ENCODE results near the gene NPC1L1.

The NPC1L1 gene, protein sequence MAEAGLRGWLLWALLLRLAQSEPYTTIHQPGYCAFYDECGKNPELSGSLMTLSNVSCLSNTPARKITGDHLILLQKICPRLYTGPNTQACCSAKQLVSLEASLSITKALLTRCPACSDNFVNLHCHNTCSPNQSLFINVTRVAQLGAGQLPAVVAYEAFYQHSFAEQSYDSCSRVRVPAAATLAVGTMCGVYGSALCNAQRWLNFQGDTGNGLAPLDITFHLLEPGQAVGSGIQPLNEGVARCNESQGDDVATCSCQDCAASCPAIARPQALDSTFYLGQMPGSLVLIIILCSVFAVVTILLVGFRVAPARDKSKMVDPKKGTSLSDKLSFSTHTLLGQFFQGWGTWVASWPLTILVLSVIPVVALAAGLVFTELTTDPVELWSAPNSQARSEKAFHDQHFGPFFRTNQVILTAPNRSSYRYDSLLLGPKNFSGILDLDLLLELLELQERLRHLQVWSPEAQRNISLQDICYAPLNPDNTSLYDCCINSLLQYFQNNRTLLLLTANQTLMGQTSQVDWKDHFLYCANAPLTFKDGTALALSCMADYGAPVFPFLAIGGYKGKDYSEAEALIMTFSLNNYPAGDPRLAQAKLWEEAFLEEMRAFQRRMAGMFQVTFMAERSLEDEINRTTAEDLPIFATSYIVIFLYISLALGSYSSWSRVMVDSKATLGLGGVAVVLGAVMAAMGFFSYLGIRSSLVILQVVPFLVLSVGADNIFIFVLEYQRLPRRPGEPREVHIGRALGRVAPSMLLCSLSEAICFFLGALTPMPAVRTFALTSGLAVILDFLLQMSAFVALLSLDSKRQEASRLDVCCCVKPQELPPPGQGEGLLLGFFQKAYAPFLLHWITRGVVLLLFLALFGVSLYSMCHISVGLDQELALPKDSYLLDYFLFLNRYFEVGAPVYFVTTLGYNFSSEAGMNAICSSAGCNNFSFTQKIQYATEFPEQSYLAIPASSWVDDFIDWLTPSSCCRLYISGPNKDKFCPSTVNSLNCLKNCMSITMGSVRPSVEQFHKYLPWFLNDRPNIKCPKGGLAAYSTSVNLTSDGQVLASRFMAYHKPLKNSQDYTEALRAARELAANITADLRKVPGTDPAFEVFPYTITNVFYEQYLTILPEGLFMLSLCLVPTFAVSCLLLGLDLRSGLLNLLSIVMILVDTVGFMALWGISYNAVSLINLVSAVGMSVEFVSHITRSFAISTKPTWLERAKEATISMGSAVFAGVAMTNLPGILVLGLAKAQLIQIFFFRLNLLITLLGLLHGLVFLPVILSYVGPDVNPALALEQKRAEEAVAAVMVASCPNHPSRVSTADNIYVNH (N-terminal part only)

DNA sequence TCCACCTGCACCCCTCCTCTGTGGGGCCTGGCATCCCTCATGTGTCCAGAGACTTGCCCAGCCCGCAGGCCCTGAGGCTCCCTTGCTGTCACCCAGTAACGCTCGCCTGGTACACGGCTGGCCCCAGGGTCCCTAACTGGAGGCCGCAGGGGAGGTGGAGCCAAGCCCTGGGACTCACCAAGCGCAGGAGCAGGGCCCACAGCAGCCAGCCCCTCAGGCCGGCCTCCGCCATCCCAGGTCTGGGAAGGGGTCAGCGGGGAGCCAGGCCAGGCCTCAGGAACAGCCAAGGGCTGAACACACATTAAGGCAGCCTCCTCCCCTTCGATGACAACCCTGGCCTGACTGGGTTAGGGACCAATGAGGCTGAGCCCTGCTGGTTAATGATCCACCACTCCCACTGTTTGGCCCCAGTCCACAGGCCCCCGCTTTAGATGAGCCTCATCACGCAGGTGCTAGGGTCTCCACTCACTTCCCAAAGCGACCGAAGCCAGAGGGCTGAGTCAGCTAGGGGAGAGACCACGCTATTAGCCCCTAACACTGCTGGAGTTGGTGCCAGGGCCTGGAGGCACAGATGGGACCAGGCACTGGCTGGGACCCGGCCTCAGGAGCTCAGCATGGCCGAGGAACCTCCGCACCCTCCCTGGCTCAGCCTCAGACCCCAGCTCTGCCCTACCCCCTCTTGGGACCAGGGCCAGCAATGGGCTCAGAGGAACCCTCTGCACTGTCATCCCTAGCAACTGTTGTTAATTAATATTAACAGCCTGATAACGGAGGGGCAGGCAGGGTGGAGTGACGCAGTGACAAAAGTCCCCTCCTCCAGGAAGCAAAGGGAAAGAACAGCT, at the start of gene NPC1L1:
NPC1L1 (minus strand) TSS at position 303 of the 842 bp plus-strand sequence; CDS start at position 232, 71 bp downstream.
- DNase-seq: no peak

DNA sequence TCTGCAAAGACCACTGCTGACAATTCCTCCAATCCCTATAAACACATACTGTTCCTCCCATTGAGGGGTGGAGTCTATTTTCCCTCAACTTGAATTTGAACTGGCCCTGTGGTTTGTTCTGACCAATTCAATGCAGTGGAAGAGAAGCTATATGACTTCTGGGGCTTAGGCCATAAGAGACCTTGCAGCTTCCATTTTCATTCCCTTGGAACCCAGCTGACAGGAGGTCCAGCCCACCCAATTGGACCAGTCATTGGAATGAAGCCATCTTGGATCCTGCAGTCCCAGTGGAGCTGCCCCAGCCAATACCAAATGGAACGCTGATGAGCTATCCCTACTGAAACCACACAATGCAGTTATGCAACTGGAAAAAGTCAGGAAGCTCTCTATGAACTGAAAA, 49.8 kb upstream of the NPC1L1 start:
- DNase-seq: no peak

DNA sequence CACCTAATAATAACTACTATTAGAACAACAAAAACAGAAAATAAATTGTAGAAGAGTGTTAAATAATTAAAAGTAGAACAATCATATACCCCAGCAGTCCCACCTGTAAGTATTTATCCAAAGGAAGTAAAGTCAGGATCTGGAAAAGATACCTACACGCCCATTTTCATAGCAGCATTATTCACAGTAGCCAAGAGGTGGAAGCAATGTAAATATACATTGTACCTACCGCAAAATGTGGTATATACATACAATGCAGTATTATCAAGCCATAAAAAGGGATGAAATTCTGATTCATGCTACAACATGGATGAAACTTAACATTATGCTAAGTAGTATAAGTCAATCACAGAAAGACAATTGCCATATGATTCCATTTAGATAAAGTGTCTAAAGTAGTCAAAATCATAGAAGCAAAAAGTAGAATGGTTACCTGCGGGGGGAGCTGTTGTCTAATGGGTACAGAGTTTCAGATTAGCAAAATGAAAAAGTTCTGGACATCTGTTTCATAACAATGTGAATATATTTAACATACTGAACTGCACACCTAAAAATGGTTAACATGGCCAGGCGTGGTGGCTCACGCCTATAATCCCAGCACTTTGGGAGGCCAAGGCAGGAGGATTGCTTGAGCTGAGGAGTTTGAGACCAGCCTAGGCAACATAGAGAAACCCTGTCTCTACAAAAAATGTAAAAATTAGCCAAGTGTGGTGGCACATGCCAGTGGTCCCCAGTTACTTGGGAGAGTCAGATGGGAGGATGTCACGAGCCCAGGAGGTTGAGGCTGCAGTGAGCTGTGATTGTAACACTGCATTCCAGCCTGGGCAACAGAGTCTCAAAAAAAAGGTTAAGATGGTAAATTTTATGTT, 46.9 kb upstream of the NPC1L1 start:
- DNase-seq: no peak

DNA sequence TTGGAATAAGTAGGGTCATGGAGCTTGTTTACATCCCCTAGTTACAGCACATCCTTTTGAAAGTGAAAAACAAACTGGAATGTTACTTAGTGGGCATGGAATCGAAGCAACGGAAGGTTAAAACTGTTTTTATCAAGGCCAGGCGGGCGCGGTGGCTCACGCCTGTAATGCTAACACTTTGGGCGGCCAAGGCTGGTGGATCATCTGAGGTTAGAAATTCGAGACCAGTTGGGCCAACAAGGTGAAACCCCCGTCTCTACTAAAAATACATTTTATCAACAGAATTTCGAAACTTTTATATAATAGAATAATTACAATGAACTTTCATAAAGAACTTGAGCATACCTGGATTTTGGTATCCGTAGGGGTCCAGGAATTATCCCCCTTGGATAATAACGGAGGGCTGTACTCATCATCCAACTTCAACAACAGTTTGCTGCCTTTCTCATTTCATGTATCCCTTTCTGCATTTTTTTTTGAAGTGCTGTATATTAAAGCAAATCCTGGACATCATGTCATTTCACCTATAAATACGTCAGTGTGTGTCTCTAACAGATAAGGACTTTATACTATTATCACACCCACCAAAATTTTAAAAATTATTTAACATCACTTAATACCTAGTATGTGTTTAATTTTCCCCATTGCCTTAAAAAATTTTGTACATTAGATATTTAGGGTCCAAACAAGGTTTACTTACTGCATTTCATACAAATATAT, 42.2 kb upstream of the NPC1L1 start:
- no peak for DNase-seq

DNA sequence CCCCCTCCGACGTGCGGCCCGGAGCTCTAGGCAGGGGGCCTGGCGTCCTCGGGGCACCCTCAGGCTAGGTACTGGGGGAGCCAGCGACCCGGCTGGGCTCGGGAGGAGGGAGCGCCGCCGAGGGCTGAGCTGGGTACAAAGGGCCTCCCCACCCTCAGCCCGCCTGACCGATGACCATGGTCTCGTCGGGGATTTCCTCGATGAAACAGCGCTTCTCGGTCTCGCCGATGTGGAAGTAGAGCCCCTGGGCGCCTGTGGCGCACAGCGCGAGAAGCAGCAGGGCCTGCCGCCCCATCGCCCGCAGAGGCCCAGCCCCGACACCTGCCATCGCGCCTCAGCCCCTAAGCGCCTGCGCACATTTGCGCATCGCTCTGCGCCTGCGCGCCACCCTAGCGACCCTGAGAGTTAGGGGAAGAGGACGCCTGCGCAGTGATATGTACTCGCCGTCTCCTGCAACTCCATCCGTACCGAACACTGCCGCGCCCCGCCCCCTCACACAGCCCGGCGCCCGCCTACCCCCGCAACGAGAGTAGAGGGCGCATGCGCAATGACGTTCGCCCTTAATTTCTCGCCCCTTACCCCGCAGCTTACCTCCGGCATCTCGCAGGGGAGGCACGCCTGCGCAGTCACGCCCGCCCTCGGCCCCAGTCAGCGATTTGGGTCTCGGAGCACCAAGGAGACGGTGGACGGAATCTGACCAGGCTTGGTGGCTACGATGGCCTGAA, 40.9 kb upstream of the NPC1L1 start, which contains the start of gene TMED4:
TMED4 (minus strand) TSS at position 353 of the 725 bp plus-strand sequence; CDS start at position 328, 25 bp downstream.
- peak; percentile 100 for DNase-seq

DNA sequence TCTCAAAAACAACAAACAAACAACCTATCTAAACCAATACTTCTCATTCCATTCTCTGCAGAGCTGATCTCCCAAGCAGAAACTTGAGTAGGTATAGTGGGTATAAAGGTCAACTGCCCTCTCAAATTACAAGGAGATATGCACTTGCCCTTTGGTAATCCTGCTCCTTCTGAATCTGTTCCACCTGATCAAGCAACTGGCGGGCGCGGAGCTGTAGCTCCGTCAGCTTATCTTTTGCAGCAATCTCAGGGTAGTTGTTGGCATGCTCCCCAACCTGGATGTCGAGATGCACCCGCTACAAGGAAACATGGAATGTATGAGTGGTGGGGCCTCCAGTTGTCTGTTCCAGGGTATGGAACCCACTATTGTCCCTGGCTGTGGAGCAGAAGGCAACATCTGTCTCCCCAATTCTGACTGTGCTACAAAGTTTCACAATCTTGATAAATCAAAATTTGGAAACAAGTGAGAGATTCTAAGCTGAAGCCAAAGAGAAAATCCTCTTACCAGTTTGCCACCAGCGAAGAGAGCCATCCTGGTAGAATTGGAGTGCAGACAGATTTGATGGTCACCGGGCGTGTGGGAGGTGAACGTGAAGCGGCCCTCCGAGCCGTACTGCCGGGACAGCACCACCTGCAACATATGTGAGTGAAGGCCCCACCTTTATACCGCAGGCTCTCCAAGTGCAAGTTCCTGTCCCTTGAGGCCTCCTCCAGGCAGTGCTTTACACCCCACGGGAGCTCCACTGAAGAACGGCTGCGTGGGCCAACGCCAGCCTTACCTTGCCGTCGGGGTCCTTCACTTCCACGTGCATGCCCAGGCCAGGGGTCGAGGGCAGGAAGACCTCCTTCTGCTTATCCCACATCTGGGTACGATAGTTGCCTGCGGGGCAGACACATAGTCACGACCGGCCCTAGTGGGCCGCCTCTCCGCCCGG, 40.1 kb upstream of the NPC1L1 start:
- DNase-seq: peak; percentile 75

DNA sequence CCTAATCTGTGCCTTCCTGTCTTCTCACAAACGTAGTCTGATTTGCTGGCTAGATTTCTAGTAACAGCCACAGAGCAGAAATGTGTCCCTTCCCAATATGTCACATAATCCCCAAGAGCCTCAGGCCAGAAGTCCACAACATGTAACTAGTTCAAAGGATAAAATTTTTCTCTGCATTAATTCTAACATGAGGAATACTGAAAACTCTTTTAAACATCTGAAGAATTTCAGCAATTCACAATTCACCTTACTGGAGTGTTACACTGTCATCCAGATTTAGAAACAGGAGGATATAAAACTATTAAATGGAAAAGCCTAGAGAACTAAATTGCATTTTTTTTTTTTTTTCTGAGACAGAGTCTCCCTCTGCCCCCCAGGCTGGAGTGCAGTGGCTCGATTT, 35.1 kb upstream of the NPC1L1 start:
- no peak for DNase-seq

DNA sequence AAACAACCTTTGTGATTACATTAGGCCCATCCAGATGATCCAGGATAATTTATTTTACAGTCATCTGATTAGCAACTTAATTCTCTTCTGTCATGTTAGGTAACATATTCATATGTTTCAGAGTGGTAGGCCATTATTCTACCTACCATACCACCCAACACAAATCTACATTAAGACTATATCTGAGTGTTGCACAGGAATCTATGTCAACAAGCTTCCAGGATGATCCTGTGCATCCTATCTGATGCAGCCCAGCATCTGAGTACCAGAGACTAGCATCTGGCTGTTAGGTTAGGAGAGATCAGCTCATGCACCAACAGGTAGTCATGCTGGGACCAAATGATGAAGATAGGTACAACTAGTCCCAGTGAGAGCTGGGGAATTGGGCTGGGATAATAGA, 33.9 kb upstream of the NPC1L1 start:
- no peak for DNase-seq

DNA sequence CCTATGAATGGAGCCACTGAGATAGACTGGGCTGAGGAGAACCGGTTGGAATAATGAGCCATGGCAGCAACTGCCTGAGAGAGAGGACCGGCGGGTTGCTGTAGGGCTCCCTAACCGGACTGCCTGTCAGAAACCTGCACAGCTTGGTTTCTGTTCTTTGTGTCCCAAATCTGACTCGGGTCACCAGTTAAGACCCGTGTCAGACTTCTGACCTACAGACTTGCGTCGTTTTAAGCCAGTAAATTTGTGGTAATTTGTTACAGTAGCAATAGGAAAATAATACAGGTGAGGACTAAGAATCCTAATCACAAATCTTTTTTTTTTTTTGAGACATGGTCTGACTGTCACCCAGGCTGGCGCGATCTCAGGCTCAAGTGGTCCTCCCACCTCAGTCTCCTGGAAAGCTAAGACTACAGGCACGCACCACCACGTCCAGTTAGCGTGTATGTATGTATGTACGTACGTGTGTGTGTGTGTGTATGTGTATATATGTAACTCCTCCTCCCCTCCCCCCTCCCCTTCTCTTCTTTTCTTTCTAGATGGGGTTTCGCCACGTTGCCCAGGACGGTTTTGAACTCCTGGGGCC, 33.2 kb upstream of the NPC1L1 start:
- no peak for DNase-seq

DNA sequence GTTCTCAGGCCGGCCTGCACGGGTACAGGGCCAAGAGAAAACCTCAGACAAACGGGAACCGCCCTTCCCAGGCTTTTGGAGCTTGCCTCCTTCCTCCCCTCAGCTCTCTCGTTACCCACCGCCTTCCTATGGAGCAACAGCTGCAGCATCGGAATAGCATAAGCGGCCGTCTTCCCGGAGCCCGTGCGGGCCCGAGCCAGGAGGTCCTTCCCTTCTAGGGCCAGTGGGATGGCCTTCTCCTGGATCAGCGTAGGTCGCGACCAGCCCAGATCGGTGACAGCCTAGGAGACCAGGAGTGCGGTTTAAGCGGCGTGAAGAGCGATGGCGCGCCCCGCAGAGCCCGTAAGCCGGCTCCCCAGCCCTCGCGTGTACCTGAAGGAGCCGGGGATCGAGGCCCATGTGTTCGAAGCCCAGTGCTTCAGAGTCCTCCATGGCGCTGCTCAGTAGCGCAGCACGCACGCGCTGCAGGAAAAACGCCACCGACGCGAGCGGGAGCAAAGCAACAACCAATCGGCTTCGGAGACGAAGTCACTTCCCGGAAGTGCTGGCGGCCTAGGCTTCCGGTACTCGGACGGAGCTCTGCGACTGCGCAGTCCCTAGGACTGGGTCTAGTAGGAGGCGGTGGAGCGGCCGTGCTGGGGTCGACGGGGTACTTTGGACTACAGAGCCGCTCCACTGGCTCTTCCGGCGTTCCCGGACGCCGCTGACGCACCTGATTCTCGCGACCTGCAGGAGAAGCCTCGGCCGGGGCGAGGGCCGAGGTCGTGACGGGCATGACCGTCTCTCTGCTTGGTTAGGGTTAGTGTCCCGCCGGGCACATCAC, 32.5 kb upstream of the NPC1L1 start, which contains the start of gene DDX56:
DDX56 (minus strand) TSS at position 445 of the 823 bp plus-strand sequence; CDS start at position 432, 13 bp downstream.
- DNase-seq: peak; percentile 95

DNA sequence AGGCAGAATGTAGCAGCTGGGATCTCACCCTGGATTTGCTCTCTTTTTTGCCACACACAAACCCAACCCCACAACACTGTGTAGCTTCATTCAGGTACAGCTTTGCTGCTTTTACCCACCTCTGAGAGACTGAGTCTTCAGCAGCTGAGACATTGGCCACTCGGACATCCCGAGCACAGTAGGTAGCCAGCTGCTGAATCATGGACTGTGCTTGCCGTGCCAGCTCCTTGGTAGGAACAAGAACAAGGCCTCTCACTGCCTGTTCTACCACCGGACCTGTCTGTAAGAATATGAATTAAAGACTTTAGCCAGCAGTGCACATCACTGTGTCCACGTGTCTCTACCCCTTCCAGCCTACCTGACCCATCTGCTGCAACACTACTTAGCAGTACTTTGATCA, 31.6 kb upstream of the NPC1L1 start:
- DNase-seq: no peak

DNA sequence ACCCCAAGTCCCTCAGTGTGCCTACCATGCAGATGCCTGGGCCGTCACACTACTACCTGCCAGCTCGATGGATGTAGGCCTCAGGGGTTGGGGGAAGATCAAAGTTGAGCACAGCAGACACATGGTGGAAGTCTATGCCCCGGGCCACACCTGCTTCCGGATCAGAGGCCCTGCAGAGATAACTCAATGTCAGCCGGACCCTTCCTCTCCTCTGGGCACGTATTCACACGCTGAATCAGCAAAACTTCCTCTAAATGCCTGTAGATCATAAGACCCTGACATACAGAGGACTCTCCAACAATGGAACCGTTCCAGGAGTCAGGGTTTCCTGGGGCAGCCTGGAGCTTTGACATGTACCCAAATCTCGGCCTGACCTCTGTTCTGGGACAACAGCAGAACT, 28.8 kb upstream of the NPC1L1 start:
- peak; percentile 29 for DNase-seq

DNA sequence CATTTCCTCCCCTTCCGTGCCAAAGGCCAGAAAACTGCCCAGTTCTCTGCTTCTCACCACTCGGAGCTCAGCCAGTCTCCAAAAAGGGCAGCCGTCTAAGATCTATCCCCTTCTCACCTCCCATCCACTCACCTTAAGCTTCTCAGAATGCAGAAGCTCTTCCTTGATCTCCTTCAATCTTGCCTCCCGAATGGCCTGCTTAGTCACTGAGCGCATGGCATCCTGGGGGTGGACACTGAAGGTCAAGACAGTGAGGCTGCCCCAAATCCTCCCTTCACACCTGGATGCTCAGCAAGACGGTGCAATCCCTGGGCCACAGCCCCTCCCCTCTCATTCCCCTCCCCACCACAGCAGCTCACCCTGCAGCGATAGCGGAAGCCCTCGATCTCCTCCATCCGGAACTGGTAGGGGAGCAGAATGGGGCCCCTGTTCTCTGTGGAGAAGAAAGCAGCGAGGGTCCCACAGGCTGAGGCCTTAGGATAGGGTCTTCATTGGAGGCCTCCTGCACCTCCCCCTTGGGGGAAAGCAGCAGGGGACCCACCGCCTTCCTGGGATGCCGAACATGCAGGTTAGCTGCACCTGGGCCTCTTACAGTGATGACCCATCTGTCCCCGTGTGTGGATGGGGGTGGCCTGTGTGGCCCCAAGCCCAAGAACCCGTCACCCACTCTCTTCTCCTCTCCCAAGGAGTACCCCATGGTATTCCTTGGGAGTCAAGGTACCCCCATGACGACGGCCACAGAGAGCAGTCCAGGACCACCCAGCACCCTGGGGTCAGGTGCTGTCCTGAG, 27.8 kb upstream of the NPC1L1 start:
- DNase-seq: peak; percentile 52

DNA sequence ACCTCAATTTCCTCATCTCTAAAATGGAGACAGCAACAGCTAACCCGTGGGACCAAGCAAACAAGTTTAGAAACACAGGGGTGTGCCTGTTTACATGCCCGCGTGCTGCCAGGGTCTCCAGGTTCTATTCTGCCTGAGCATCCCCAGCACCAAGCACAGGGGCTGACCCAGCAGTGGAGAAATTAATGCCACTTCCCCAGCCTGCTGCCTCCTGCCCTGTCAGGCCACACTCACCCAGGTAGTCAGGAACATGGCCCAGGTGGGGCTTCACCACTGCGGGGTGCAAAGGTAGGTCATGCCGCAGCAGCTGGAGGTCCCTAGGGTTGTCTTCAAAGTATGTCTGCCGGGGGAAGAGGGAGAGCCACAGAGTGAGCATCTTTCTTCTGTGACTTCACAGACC, 26.8 kb upstream of the NPC1L1 start:
- no peak for DNase-seq

DNA sequence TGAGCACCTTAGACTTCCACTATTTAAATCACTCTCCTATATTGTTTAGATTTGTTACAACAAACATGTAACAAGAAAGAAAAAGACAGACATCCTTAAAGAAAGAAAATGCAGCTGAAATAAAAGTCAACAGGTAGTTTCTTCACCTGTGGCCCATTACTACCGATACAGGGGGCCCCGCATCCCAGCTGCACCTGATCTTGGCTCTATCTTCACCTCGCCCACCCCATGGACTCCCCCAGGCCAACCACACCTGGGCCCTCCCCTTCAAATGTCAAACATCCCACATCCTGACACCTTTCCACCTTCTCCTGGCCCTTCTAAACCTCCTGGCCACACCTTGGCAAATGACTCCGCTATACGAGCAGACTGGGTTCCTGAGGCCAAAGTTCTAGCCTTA, 25.6 kb upstream of the NPC1L1 start:
- DNase-seq: no peak

Measured in activated CD8-positive, alpha-beta memory T cell treated with anti-CD3 and anti-CD28 coated beads, Interleukin-2, amount 50 U/mL, for 48 hours (primary cell).